Sigmoid colon (tissue), 7 donors: ENCODE data around the gene PRTFDC1. TPM values are rescaled to one million over a fixed set of nuclear protein-coding genes. Genes with fewer than 3 reads are reported as not detected.

ENCODE experiments used
- DNase-seq: peaks from one replicate; pipeline ENCODE4 v3.0.0-alpha.2; 2019
- H3K27ac ChIP-seq, 4 donors: fragments of 200-600 bp; sonication (generic); one replicate each; pipeline ENCODE4 v1.5.1; 2016 to 2019; ENCODE audit warnings: mild to moderate bottlenecking in 1 of 4
- H3K27me3 ChIP-seq, 3 donors: fragments of 200-600 bp; sonication (generic); one replicate each; pipeline ENCODE4 v1.5.1; 2019; ENCODE audit warnings: mild to moderate bottlenecking in 1 of 3
- H3K36me3 ChIP-seq, 4 donors: fragments of 200-600 bp; sonication (generic); one replicate each; pipeline ENCODE4 v1.5.1; 2016 to 2019
- H3K4me1 ChIP-seq, 4 donors: fragments of 200-600 bp; sonication (generic); one replicate each; pipeline ENCODE4 v1.5.1; 2017 to 2019
- H3K4me3 ChIP-seq, 4 donors: fragments of 200-600 bp; sonication (generic); one replicate each; pipeline ENCODE4 v1.5.1; 2017 to 2019; ENCODE audit warnings: mild to moderate bottlenecking in 2 of 4, moderate library complexity in 1 of 4
- H3K9me3 ChIP-seq, 4 donors: fragments of 200-600 bp in 3 of 4; sonication (generic) in 3 of 4; one replicate each; pipeline versions ENCODE4 v1.5.1 to v1.6.1; 2013 to 2019
- EP300 ChIP-seq, 4 donors: sonication (generic); formaldehyde crosslinking; IDR thresholded peaks; one replicate each; pipeline ENCODE4 v1.6.1; 2017; ENCODE audit warnings: antibody characterized with exemption in 4 of 4
- POLR2A ChIP-seq, 2 donors: fragments of 450-650 bp; IDR thresholded peaks; one replicate each; pipeline ENCODE4 v1.6.1; 2016; ENCODE audit warnings: antibody characterized with exemption in 2 of 2, mild to moderate bottlenecking in 2 of 2, moderate library complexity in 2 of 2
- POLR2AphosphoS5 ChIP-seq, 4 donors: sonication (generic); formaldehyde crosslinking; IDR thresholded peaks; one replicate each; pipeline ENCODE4 v1.6.1; 2017; ENCODE audit warnings: antibody characterized with exemption in 4 of 4
- WGBS, 2 donors: extraction: QIAGEN DNeasy Blood & Tissue Kit; methylation state at CpG; one replicate each; pipeline ENCODE4 v1.1.7; 2013; 5-methylcytosine and 5-hydroxymethylcytosine counted together
- intact Hi-C: fragments of 100-400 bp; cut with DNase I; formaldehyde crosslinking; loops from one replicate; pipeline ENCODE4 v1.15.1; 2023
- polyA plus RNA-seq, 3 donors: library from polyadenylated mRNA; stranded (reverse); fragments of 200-250 nt; gene quantifications; one replicate each; pipeline ENCODE4 v1.2.3, GENCODE V29; 2013
- total RNA-seq, 4 donors: library from RNA; depleted of rRNA; stranded (reverse); fragments of >200 nt; gene quantifications; one replicate each; pipeline ENCODE4 v1.1.0, GENCODE V29; 2016
- TF ChIP-seq, protein P1 (sequence below), 4 experiments: fragments of 450-650 bp in 3 of 4; fragments of 200-600 bp in 1 of 4; IDR thresholded peaks; one replicate each; pipeline ENCODE4 v1.5.1; 2016 to 2019; ENCODE audit warnings: antibody characterized with exemption in 4 of 4, mild to moderate bottlenecking in 3 of 4, moderate library complexity in 2 of 4
- donor health status: healthy with polysubstance abuse.
- donor health status: Bipolar disorder and iron deficiency.
- donor health status: healthy.

The PRTFDC1 gene
- total and polyA plus RNA-seq, 7 donors: 6.0 to 17.2 (median 9.6) TPM

DNA sequence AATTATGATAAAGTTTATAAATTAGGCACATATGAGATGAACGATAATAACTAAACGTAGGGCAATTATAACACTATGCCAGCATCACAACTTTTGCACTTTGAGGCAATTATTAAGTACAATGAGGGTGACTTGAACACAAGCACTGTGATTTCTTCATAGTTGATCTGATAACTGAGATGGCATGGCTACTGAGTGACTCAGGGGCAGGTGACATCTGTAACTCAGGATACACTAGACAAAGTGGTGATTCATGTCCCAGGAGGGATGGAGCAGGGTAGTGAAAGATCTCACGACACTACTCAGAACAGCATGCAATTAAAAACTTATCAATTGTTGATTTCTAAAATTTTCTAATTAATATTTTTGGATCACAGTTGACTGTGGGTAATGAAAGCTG, 130.4 kb downstream of the PRTFDC1 start:
- intact Hi-C loops: no loop called here
- H3K27ac ChIP-seq: no peak overlapping the region
- TF ChIP-seq POLR2AphosphoS5 (IDR thresholded peaks at IDR 0.05): no peak
- no peak for TF ChIP-seq EP300 (IDR thresholded peaks at IDR 0.05)
- TF ChIP-seq, protein P1, sequence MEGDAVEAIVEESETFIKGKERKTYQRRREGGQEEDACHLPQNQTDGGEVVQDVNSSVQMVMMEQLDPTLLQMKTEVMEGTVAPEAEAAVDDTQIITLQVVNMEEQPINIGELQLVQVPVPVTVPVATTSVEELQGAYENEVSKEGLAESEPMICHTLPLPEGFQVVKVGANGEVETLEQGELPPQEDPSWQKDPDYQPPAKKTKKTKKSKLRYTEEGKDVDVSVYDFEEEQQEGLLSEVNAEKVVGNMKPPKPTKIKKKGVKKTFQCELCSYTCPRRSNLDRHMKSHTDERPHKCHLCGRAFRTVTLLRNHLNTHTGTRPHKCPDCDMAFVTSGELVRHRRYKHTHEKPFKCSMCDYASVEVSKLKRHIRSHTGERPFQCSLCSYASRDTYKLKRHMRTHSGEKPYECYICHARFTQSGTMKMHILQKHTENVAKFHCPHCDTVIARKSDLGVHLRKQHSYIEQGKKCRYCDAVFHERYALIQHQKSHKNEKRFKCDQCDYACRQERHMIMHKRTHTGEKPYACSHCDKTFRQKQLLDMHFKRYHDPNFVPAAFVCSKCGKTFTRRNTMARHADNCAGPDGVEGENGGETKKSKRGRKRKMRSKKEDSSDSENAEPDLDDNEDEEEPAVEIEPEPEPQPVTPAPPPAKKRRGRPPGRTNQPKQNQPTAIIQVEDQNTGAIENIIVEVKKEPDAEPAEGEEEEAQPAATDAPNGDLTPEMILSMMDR (IDR thresholded peaks at IDR 0.05): no peak
- H3K27me3 ChIP-seq: no peaks in the 10 kb centered on the region
- WGBS, 2 donors: 86 to 91% methylated on average over 3 of the region's 3 CpGs
- H3K9me3 ChIP-seq: no peaks in the 10 kb centered on the region
- no peak for DNase-seq
- peaks cover 0 to 14% (median 6%) of the 10 kb centered on the region in 4 donors for H3K4me1 ChIP-seq
- no peak overlapping the region for H3K4me3 ChIP-seq
- no peaks in the 10 kb centered on the region for H3K36me3 ChIP-seq

DNA sequence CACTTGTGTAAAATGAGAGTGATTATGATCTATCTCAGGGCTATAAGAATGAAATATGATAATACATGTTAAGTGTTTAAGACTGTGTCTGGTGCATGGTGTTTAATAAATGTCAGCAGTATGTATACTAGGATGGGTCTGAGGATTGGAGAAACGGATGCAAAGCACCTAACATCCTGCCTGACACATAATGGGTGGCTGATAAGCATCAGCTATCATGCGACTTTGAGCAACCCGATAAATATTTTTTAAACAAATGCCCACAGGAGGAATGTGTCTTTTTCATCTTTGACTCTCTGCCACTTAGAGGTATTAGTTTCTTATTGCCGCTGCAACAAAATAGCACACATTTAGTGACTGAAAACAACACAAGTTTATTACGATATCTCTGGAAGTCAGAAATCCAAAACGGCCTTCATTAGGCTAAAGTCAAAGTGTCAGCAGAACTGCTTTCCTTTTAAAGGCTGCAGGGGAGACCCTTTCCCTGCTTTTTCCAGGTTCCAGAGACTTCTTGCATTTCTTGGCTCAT, 135.5 kb downstream of the PRTFDC1 start:
- Histone ChIP-seq H3K4me3 (no peak overlapping the region), H3K9me3 (no peaks in the 10 kb centered on the region), H3K27me3 (no peaks in the 10 kb centered on the region), H3K36me3 (no peaks in the 10 kb centered on the region), H3K4me1 (no peaks in the 10 kb centered on the region), H3K27ac (no peak overlapping the region)
- intact Hi-C loops: no loop called here
- TF ChIP-seq, protein P1 (IDR thresholded peaks at IDR 0.05): no peak
- no peak for TF ChIP-seq POLR2A (IDR thresholded peaks at IDR 0.05)
- no peak for TF ChIP-seq EP300 (IDR thresholded peaks at IDR 0.05)
- no peak for TF ChIP-seq POLR2AphosphoS5 (IDR thresholded peaks at IDR 0.05)
- DNase-seq: no peak
- WGBS, 2 donors: 90 to 91% methylated on average over 6 of the region's 6 CpGs

DNA sequence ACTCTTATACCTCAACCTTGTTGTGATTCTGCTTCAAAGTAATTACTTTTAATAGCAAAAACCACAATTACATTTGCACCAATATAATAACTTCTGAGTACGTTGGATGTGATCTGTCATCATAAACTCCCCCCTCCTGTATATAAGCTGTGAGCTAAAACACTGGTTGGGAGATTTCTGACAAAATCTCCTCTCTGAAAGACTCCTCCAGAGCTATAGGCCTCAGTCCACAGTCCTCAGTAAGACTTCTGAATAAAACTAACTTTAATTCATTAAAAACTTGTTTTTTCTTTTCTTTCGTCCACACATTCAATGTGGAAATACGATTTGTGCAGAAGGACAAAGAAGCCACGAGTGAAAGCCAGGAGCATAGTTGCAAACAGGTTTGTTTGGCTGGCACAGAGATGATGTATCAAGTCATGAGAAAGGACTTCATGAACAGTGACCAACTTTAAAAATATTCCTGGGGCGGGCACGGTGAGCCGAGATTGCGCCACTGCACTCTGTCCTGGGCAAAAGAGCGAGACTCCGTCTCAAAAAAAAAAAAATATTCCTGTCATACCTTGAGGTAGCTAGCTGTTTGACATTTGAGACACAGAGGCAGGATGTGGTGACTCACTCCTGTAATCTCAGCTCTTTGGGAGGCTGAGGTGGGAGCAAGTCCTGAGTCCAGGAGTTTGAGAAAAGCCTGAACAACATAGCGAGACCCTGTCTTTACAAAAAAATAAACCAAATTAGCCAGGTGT, 137.7 kb downstream of the PRTFDC1 start:
- intact Hi-C loops: no loop called here
- no peaks in the 10 kb centered on the region for H3K36me3 ChIP-seq
- H3K9me3 ChIP-seq: no peaks in the 10 kb centered on the region
- H3K4me1 ChIP-seq: no peaks in the 10 kb centered on the region
- DNase-seq: no peak
- WGBS, 2 donors: 89 to 90% methylated on average over 11 of the region's 11 CpGs
- no peak overlapping the region for H3K27ac ChIP-seq
- TF ChIP-seq, protein P1 (IDR thresholded peaks at IDR 0.05): no peak
- no peak for TF ChIP-seq EP300 (IDR thresholded peaks at IDR 0.05)
- TF ChIP-seq POLR2AphosphoS5 (IDR thresholded peaks at IDR 0.05): no peak
- no peak for TF ChIP-seq POLR2A (IDR thresholded peaks at IDR 0.05)
- no peak overlapping the region for H3K4me3 ChIP-seq
- H3K27me3 ChIP-seq: no peaks in the 10 kb centered on the region

DNA sequence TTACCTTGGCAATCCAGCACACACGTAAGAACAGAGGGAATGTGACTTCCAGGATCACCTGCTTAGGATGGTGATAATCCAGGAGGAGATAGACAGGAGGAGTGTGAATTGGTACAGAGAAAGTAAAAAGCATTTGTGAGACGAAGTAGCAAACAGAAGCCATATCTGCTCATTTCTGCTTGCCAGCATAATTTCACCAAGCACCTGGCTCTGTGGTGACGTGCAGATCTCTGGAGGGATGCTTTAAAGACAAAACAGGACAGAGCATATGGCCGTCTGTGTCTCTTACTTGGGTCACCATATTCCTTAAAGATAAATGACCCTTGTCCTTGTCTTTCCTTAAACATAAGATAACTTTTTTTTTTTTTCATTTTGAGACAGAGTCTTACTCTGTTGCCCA, 138.6 kb downstream of the PRTFDC1 start:
- no peaks in the 10 kb centered on the region for H3K9me3 ChIP-seq
- no peak for DNase-seq
- H3K4me1 ChIP-seq: no peaks in the 10 kb centered on the region
- H3K4me3 ChIP-seq: no peak overlapping the region
- TF ChIP-seq POLR2AphosphoS5 (IDR thresholded peaks at IDR 0.05): no peak
- WGBS, 2 donors: 83 to 88% methylated on average over 4 of the region's 4 CpGs
- intact Hi-C loops: no loop called here
- H3K36me3 ChIP-seq: no peaks in the 10 kb centered on the region
- H3K27ac ChIP-seq: no peak overlapping the region
- no peaks in the 10 kb centered on the region for H3K27me3 ChIP-seq

DNA sequence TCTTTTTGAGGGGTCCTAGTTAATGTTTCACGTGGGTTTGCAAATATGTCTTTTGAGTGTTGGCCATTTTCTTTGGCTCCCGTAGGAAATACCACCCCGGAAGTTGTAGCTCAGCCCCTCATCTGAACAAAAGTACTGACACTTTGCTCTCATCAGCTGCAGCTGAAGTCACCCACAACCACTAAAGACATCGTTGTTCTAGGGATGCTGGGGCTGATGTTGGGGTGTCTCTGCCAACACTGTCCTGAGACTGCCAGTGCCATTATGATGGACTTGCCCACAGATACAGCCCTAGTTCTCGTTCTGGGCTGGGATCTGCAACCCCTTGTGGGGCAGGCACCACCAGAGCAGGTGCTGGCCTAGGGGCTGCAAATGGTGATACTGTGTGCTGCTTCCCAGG, 146.1 kb downstream of the PRTFDC1 start:
- no peak for TF ChIP-seq EP300 (IDR thresholded peaks at IDR 0.05)
- TF ChIP-seq, protein P1 (IDR thresholded peaks at IDR 0.05): no peak
- no peak for TF ChIP-seq POLR2AphosphoS5 (IDR thresholded peaks at IDR 0.05)
- TF ChIP-seq POLR2A (IDR thresholded peaks at IDR 0.05): no peak
- 85 to 88% methylated on average over 5 of the region's 5 CpGs for WGBS, 2 donors
- Histone ChIP-seq H3K36me3 (no peaks in the 10 kb centered on the region), H3K27ac (no peak overlapping the region), H3K4me1 (no peaks in the 10 kb centered on the region), H3K27me3 (no peaks in the 10 kb centered on the region), H3K9me3 (no peaks in the 10 kb centered on the region), H3K4me3 (no peak overlapping the region)
- no peak for DNase-seq
- intact Hi-C loops: no loop called here
